ENCODE measurements around the gene FOXL2.
A peak's percentile ranks its signal among the peaks of the same experiment; 100 is the strongest.
"Not testable (repeated sequence)": the region's sequence is repeated elsewhere in the genome, so short reads cannot be mapped to it uniquely, and the experiment has no call there.

Gene FOXL2

GRCh38 chr3:138923531-138923994 is 23.4 kb downstream of the FOXL2 start:
- DNase-seq: peak; percentile 79

GRCh38 chr3:138922400-138922799 is 24.5 kb downstream of the FOXL2 start:
- not testable (repeated sequence) for DNase-seq

- no peak for DNase-seq
Measured at GRCh38 chr3:138921316-138922292, 25.3 kb downstream of the FOXL2 start.

GRCh38 chr3:138919325-138919724 is 27.6 kb downstream of the FOXL2 start:
- DNase-seq: no peak

GRCh38 chr3:138916824-138917223 is 30.1 kb downstream of the FOXL2 start:
- no peak for DNase-seq

- DNase-seq: peak; percentile 94
Measured at GRCh38 chr3:138915503-138916498, 31.1 kb downstream of the FOXL2 start.

GRCh38 chr3:138914870-138915502 is 32.0 kb downstream of the FOXL2 start:
- DNase-seq: peak; percentile 90

- no peak for DNase-seq
Measured at GRCh38 chr3:138913766-138914165, 33.2 kb downstream of the FOXL2 start.

GRCh38 chr3:138912237-138912636 is 34.7 kb downstream of the FOXL2 start:
- no peak for DNase-seq

GRCh38 chr3:138911621-138912020 is 35.3 kb downstream of the FOXL2 start:
- DNase-seq: no peak

GRCh38 chr3:138909904-138910303 is 37.0 kb downstream of the FOXL2 start:
- DNase-seq: no peak

- no peak for DNase-seq
Measured at GRCh38 chr3:138908846-138909245, 38.1 kb downstream of the FOXL2 start.

GRCh38 chr3:138907539-138907938 is 39.4 kb downstream of the FOXL2 start:
- no peak for DNase-seq

- no peak for DNase-seq
Measured at GRCh38 chr3:138902171-138902570, 44.8 kb downstream of the FOXL2 start.

GRCh38 chr3:138901567-138901966 is 45.4 kb downstream of the FOXL2 start:
- DNase-seq: no peak

GRCh38 chr3:138899351-138899991 is 47.5 kb downstream of the FOXL2 start:
- no peak for DNase-seq

GRCh38 chr3:138898708-138899107 is 48.2 kb downstream of the FOXL2 start:
- no peak for DNase-seq

GRCh38 chr3:138898301-138898700 is 48.6 kb downstream of the FOXL2 start:
- no peak for DNase-seq

Measured in NCI-H146 (cell line).